A549 (cell line): ENCODE measurements around the gene MAMLD1.

Source experiments
- BHLHE40 ChIP-seq: IDR thresholded peaks from 2 replicates; pipeline ENCODE4 v1.6.1; 2012; ENCODE audit warnings: low read depth, low read length, inconsistent platforms
- CHD4 ChIP-seq: fragments of 200-600 bp; sonication (generic); IDR thresholded peaks from 2 replicates; pipeline ENCODE4 v1.6.1; 2016; ENCODE audit warnings: antibody characterized with exemption, mild to moderate bottlenecking, borderline replicate concordance
- EP300 ChIP-seq, 2 experiments: fragments of >200 bp; sonication (Bioruptor Twin); formaldehyde crosslinking; IDR thresholded peaks; 2 replicates in 1 of 2; 3 replicates in 1 of 2; pipeline ENCODE4 v1.6.1; 2016 to 2017
- JUN ChIP-seq, 2 experiments: fragments of >200 bp; sonication (Bioruptor Twin); formaldehyde crosslinking; IDR thresholded peaks; 2 replicates in 1 of 2; 3 replicates in 1 of 2; pipeline ENCODE4 v1.6.1; 2016 to 2017
- KDM5A ChIP-seq: fragments of 200-600 bp; sonication (generic); IDR thresholded peaks from 2 replicates; pipeline ENCODE4 v1.6.1; 2016; ENCODE audit warnings: antibody characterized with exemption, mild to moderate bottlenecking
- RAD21 ChIP-seq, 2 experiments: fragments of >200 bp in 1 of 2; sonication (Bioruptor Twin) in 1 of 2; formaldehyde crosslinking in 1 of 2; IDR thresholded peaks in 1 of 2; conservative IDR thresholded peaks in 1 of 2; 2 replicates in 1 of 2; 3 replicates in 1 of 2; pipeline ENCODE4 v1.6.1; 2012 to 2018; ENCODE audit warnings: inconsistent platforms in 1 of 2
- RFX5 ChIP-seq: fragments of 450-650 bp; IDR thresholded peaks from 2 replicates; pipeline ENCODE4 v1.7.1; 2014; ENCODE audit warnings: antibody characterized with exemption, mild to moderate bottlenecking, moderate library complexity
- SMC3 ChIP-seq: fragments of >200 bp; sonication (Bioruptor Twin); formaldehyde crosslinking; IDR thresholded peaks from 3 replicates; pipeline ENCODE4 v1.6.1; 2018; ENCODE audit warnings: inconsistent platforms
- SREBF2 ChIP-seq: fragments of 450-650 bp; IDR thresholded peaks from 2 replicates; pipeline ENCODE4 v1.6.1; 2014; ENCODE audit warnings: mild to moderate bottlenecking, moderate library complexity
- TF ChIP-seq, protein P1 (sequence below): fragments of >200 bp; sonication (Bioruptor Twin); formaldehyde crosslinking; IDR thresholded peaks from 3 replicates; pipeline ENCODE4 v1.5.1; 2016
- TF ChIP-seq, protein P2 (sequence below): fragments of 200-600 bp; sonication (generic); IDR thresholded peaks from 2 replicates; pipeline ENCODE4 v1.6.1; 2016; ENCODE audit warnings: antibody characterized with exemption, mild to moderate bottlenecking, moderate library complexity
- TF ChIP-seq, protein P3 (sequence below): fragments of 150-350 bp; IDR thresholded peaks from 2 replicates; pipeline ENCODE4 v1.6.1; 2014; ENCODE audit warnings: low read depth, mild to moderate bottlenecking, low read length
- TF ChIP-seq, protein P4 (sequence below): IDR thresholded peaks from 2 replicates; pipeline ENCODE4 v1.6.1; 2012

DNA sequence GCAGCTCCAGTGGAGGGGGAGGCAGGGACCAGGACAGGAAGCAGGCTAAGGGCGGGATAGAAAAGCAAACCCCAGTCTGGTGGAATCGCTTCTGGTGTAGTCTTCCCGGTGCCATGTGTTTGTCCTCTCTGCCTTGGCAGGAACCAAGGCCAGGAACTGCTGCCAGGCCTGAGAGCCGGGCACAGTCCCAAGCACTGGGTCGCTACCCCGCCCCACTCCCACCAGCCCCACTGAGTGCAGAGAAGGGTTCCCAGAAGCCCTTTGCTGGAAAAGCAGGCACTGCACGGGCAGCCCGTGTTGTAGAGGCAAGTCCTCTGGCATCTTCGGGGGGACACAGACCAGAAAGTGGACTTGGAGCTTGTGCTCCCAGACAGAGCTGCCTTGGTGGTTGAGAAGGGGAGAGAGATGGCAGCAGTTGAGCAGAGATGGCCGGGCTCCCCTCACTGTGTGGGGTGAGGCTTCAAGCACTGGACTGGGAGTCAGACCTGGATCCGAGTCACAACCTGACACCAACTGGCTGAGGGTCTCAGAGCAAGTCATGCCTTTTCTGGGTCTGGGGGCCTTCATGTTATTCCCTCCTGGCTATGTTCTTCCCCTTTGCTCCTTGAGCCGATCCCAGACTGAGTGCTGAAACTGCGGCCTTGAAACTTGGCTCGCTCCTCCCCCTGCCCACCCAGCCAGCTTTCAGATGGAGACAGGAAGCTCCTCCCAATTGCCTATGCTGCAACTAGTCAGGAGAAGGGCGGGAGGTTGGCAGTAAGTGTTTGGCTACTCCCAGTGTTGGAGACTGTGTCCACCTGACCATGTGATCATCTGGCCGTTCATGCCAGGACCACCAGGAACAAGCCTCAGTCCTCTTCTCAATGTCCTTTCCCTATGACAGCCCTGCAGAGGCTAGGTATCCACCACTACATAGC, 145.6 kb downstream of the MAMLD1 start:
- no peak for TF ChIP-seq RAD21 (conservative IDR thresholded peaks at IDR 0.05 in 1 of 2, IDR thresholded peaks at IDR 0.05 in 1 of 2)
- TF ChIP-seq SREBF2 = no peak
- no peak for TF ChIP-seq EP300 (IDR thresholded peaks at IDR 0.05)
- TF ChIP-seq, protein P1, sequence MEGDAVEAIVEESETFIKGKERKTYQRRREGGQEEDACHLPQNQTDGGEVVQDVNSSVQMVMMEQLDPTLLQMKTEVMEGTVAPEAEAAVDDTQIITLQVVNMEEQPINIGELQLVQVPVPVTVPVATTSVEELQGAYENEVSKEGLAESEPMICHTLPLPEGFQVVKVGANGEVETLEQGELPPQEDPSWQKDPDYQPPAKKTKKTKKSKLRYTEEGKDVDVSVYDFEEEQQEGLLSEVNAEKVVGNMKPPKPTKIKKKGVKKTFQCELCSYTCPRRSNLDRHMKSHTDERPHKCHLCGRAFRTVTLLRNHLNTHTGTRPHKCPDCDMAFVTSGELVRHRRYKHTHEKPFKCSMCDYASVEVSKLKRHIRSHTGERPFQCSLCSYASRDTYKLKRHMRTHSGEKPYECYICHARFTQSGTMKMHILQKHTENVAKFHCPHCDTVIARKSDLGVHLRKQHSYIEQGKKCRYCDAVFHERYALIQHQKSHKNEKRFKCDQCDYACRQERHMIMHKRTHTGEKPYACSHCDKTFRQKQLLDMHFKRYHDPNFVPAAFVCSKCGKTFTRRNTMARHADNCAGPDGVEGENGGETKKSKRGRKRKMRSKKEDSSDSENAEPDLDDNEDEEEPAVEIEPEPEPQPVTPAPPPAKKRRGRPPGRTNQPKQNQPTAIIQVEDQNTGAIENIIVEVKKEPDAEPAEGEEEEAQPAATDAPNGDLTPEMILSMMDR = no peak
- TF ChIP-seq, protein P2, sequence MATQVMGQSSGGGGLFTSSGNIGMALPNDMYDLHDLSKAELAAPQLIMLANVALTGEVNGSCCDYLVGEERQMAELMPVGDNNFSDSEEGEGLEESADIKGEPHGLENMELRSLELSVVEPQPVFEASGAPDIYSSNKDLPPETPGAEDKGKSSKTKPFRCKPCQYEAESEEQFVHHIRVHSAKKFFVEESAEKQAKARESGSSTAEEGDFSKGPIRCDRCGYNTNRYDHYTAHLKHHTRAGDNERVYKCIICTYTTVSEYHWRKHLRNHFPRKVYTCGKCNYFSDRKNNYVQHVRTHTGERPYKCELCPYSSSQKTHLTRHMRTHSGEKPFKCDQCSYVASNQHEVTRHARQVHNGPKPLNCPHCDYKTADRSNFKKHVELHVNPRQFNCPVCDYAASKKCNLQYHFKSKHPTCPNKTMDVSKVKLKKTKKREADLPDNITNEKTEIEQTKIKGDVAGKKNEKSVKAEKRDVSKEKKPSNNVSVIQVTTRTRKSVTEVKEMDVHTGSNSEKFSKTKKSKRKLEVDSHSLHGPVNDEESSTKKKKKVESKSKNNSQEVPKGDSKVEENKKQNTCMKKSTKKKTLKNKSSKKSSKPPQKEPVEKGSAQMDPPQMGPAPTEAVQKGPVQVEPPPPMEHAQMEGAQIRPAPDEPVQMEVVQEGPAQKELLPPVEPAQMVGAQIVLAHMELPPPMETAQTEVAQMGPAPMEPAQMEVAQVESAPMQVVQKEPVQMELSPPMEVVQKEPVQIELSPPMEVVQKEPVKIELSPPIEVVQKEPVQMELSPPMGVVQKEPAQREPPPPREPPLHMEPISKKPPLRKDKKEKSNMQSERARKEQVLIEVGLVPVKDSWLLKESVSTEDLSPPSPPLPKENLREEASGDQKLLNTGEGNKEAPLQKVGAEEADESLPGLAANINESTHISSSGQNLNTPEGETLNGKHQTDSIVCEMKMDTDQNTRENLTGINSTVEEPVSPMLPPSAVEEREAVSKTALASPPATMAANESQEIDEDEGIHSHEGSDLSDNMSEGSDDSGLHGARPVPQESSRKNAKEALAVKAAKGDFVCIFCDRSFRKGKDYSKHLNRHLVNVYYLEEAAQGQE = no peak
- TF ChIP-seq SMC3 = no peak
- no peak for TF ChIP-seq KDM5A
- TF ChIP-seq, protein P3, sequence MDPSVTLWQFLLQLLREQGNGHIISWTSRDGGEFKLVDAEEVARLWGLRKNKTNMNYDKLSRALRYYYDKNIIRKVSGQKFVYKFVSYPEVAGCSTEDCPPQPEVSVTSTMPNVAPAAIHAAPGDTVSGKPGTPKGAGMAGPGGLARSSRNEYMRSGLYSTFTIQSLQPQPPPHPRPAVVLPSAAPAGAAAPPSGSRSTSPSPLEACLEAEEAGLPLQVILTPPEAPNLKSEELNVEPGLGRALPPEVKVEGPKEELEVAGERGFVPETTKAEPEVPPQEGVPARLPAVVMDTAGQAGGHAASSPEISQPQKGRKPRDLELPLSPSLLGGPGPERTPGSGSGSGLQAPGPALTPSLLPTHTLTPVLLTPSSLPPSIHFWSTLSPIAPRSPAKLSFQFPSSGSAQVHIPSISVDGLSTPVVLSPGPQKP = no peak
- no peak for TF ChIP-seq BHLHE40
- no peak for TF ChIP-seq JUN (IDR thresholded peaks at IDR 0.05)
- TF ChIP-seq, protein P4, sequence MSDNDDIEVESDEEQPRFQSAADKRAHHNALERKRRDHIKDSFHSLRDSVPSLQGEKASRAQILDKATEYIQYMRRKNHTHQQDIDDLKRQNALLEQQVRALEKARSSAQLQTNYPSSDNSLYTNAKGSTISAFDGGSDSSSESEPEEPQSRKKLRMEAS = no peak
- TF ChIP-seq CHD4 = no peak
- no peak for TF ChIP-seq RFX5
